Heart left ventricle (tissue), 13 donors: ENCODE data around the gene TMEM234.

ENCODE experiments used
- POLR2A ChIP-seq, 2 donors: fragments of 450-650 bp; IDR thresholded peaks; one replicate each; pipeline ENCODE4 v1.6.1; 2017; ENCODE audit warnings: antibody characterized with exemption in 2 of 2, mild to moderate bottlenecking in 2 of 2, moderate library complexity in 2 of 2
- TF ChIP-seq, protein P1 (sequence below), 12 donors: fragments of 200-600 bp; sonication (generic) in 4 of 12; IDR thresholded peaks; one replicate each; pipeline versions ENCODE4 v1.5.0 to v1.8.0; 2018 to 2022; ENCODE audit warnings: antibody characterized with exemption in 12 of 12, mild to moderate bottlenecking in 5 of 12
- donor health status: ischemic (EF 13 %, LVEDD 7.1; RV severe dilation, severe dysfunction).
- donor health status: DM: no; HTN: yes; CAD: no.
- donor health status: DM: no; HTN: no; CAD: no.
- donor health status: ischemic (EF 25% LVEDD 6.9; RV normal size, moderate dysfunction).
- donor health status: ischemic (EF 25% LVEDD 5.7; RV mildly dilated, moderate dysfunction).
- donor health status: ischemic (EF 35%, LVEDD 5.7; RV mildly dilated, moderate dysfunction).
- donor health status: nonischemic (EF 11% LVEDD 7.7; RV severe dilation, severe dysfunction).
- donor health status: DM: yes; HTN: yes; CAD: no.
- donor health status: PGD.
- donor health status: ischemic (EF 29% LVEDD 5.4; RV normal size, mild dysfunction).
- donor health status: nonischemic (EF 23%, LVEDD 6.1; RV moderate dilation, normal function).

DNA sequence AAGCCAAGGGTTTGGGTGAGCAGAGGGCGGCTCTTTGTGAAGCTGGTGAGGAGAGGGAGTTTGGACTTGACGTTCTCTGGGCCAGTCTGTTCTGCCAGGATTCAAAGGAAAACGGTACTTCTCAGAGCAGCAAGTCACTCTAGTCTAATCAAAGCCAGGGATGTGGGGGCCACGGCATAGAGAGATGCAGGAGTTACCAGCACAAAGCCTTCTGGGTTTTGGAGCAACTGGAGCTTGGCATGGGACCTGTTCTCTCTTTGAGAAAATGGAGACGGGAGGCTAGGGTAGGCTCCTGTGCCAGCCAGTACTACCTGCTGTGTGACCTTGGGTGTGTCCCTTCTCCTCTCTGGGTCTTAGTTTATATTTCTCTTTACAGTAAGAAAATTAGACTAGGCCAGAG, 40.6 kb downstream of the TMEM234 start:
- TF ChIP-seq, protein P1, sequence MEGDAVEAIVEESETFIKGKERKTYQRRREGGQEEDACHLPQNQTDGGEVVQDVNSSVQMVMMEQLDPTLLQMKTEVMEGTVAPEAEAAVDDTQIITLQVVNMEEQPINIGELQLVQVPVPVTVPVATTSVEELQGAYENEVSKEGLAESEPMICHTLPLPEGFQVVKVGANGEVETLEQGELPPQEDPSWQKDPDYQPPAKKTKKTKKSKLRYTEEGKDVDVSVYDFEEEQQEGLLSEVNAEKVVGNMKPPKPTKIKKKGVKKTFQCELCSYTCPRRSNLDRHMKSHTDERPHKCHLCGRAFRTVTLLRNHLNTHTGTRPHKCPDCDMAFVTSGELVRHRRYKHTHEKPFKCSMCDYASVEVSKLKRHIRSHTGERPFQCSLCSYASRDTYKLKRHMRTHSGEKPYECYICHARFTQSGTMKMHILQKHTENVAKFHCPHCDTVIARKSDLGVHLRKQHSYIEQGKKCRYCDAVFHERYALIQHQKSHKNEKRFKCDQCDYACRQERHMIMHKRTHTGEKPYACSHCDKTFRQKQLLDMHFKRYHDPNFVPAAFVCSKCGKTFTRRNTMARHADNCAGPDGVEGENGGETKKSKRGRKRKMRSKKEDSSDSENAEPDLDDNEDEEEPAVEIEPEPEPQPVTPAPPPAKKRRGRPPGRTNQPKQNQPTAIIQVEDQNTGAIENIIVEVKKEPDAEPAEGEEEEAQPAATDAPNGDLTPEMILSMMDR (IDR thresholded peaks at IDR 0.05), result no peak
- no peak for TF ChIP-seq POLR2A (IDR thresholded peaks at IDR 0.05)
